ENCODE data around the gene ZBTB39.
"Not testable (repeated sequence)": the region's sequence is repeated elsewhere in the genome, so short reads cannot be mapped to it uniquely, and the experiment has no call there.

Gene ZBTB39

GRCh38 chr12:56978397-56979138 is 27.8 kb downstream of the ZBTB39 start:
- no peak for DNase-seq

- DNase-seq, result not testable (repeated sequence)
These were observed 29.0 kb downstream of the ZBTB39 start for GRCh38 chr12:56977361-56977760.

GRCh38 chr12:56974224-56974623 is 32.1 kb downstream of the ZBTB39 start:
- not testable (repeated sequence) for DNase-seq

- DNase-seq, result not testable (repeated sequence)
These were observed 37.4 kb downstream of the ZBTB39 start for GRCh38 chr12:56968910-56969309.

GRCh38 chr12:56965997-56966642 is 40.2 kb downstream of the ZBTB39 start:
- not testable (repeated sequence) for DNase-seq

- DNase-seq, result not testable (repeated sequence)
These were observed 41.2 kb downstream of the ZBTB39 start for GRCh38 chr12:56965124-56965523.

GRCh38 chr12:56963557-56963956 is 42.8 kb downstream of the ZBTB39 start:
- not testable (repeated sequence) for DNase-seq

GRCh38 chr12:56962247-56962646 is 44.1 kb downstream of the ZBTB39 start:
- not testable (repeated sequence) for DNase-seq

- no peak for DNase-seq
These were observed 47.9 kb downstream of the ZBTB39 start for GRCh38 chr12:56958422-56958821.

- no peak for DNase-seq
These were observed 48.9 kb downstream of the ZBTB39 start, which contains the start of gene RDH16 for GRCh38 chr12:56957229-56958052. RDH16 (minus strand) TSS chr12:56957608; CDS start chr12:56957462, 146 bp downstream.

GRCh38 chr12:56955631-56956256 is 50.6 kb downstream of the ZBTB39 start:
- DNase-seq, result no peak

GRCh38 chr12:56954958-56955355 is 51.4 kb downstream of the ZBTB39 start:
- DNase-seq, result no peak

- DNase-seq, result no peak
These were observed 52.0 kb downstream of the ZBTB39 start for GRCh38 chr12:56954057-56954957.

- DNase-seq, result no peak
These were observed 53.0 kb downstream of the ZBTB39 start for GRCh38 chr12:56953314-56953713.

- no peak for DNase-seq
These were observed 54.6 kb downstream of the ZBTB39 start for GRCh38 chr12:56951582-56952339.

GRCh38 chr12:56948881-56949280 is 57.5 kb downstream of the ZBTB39 start:
- DNase-seq, result no peak
